SK-N-SH (cell line): ENCODE measurements around the gene ZNF2.

Experiments used
- CTCF ChIP-seq: fragments of 200-600 bp; sonication (generic); IDR thresholded peaks from 2 replicates; pipeline ENCODE4 v1.6.1; 2017; ENCODE audit warnings: antibody characterized with exemption, mild to moderate bottlenecking, moderate library complexity
- ELF1 ChIP-seq: IDR thresholded peaks from 2 replicates; pipeline ENCODE4 v1.4.0; 2012
- FOSL2 ChIP-seq: IDR thresholded peaks from 2 replicates; pipeline ENCODE4 v1.4.0; 2012; ENCODE audit warnings: low read depth, mild to moderate bottlenecking, moderate library complexity, borderline replicate concordance
- MXI1 ChIP-seq: IDR thresholded peaks from 2 replicates; pipeline ENCODE4 v1.6.1; 2012; ENCODE audit warnings: mild to moderate bottlenecking, low read depth, low read length, improper control_type of control experiment
- NRF1 ChIP-seq: IDR thresholded peaks from 2 replicates; pipeline ENCODE4 v1.6.1; 2012; ENCODE audit warnings: low read depth, mild to moderate bottlenecking, low read length
- PBX3 ChIP-seq: IDR thresholded peaks from 2 replicates; pipeline ENCODE4; 2012
- POLR2AphosphoS5 ChIP-seq: IDR thresholded peaks from 2 replicates; pipeline ENCODE4 v1.6.1; 2012; ENCODE audit warnings: low read depth, low read length
- SIN3A ChIP-seq: IDR thresholded peaks from 2 replicates; pipeline ENCODE4 v1.6.1; 2012; ENCODE audit warnings: low read depth, mild to moderate bottlenecking, low read length, moderate library complexity, borderline replicate concordance
- YY1 ChIP-seq: IDR thresholded peaks from 2 replicates; pipeline ENCODE4 v1.4.0; 2012; ENCODE audit warnings: low read depth, mild to moderate bottlenecking
- TF ChIP-seq, protein P1 (sequence below): IDR thresholded peaks from 2 replicates; pipeline ENCODE4 v1.4.0; 2012; ENCODE audit warnings: low read depth

GRCh38 chr2:95159690-95160449 is 5.7 kb upstream of the ZNF2 start, which contains the start of gene ZNF514:
- no peak for TF ChIP-seq CTCF
- TF ChIP-seq MXI1 = no peak; the same call in 1 of the 2 replicates
- TF ChIP-seq PBX3 = no peak
- TF ChIP-seq FOSL2 = no peak
- TF ChIP-seq, protein P1, sequence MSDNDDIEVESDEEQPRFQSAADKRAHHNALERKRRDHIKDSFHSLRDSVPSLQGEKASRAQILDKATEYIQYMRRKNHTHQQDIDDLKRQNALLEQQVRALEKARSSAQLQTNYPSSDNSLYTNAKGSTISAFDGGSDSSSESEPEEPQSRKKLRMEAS = 0 out of 2 replicates have a peak, but pooled peaks have one; percentile 42
- TF ChIP-seq SIN3A = no peak
- TF ChIP-seq ELF1 = no peak
- TF ChIP-seq POLR2AphosphoS5 = no peak
- TF ChIP-seq NRF1 = peak; percentile 71
- no peak for TF ChIP-seq YY1
